Type B pancreatic cell (in vitro differentiated cells): ENCODE results near the gene KCNN1. TPM values are rescaled to one million over a fixed set of nuclear protein-coding genes. Genes with fewer than 3 reads are reported as not detected.

ENCODE experiments used
- DNase-seq: peaks from one replicate; pipeline ENCODE4 v3.0.0; 2021; ENCODE audit warnings: mixed read lengths; ENCODE audit not compliant: unreplicated experiment; ENCODE audit errors: extremely low spot score
- H3K27ac Mint-ChIP-seq: 2 replicates; pipeline ENCODE4 v1.8.0; 2021; ENCODE audit warnings: mild to moderate bottlenecking, mixed read lengths
- H3K27me3 Mint-ChIP-seq: 2 replicates; pipeline ENCODE4 v1.8.0; 2021; ENCODE audit warnings: mixed read lengths
- H3K36me3 Mint-ChIP-seq: 2 replicates; pipeline ENCODE4 v1.8.0; 2021; ENCODE audit warnings: mixed read lengths
- H3K4me1 Mint-ChIP-seq: one replicate; pipeline ENCODE4 v1.8.0; 2021; ENCODE audit warnings: mixed read lengths; ENCODE audit not compliant: unreplicated experiment
- H3K4me3 Mint-ChIP-seq: 2 replicates; pipeline ENCODE4 v1.8.0; 2021; ENCODE audit warnings: mild to moderate bottlenecking, mixed read lengths
- H3K9me3 Mint-ChIP-seq: 2 replicates; pipeline ENCODE4 v1.8.0; 2021; ENCODE audit warnings: mixed read lengths
- total RNA-seq: library from RNA; stranded (reverse); gene quantifications from 2 replicates; pipeline ENCODE4 v1.2.1, GENCODE V29; 2021; ENCODE audit warnings: low replicate concordance
- TF ChIP-seq, protein P1 (sequence below): fragments of 200-600 bp; sonication (generic); conservative IDR thresholded peaks from 2 replicates; pipeline ENCODE4 v1.5.0; 2021; ENCODE audit warnings: antibody characterized with exemption, mild to moderate bottlenecking

KCNN1 gene
- total RNA-seq, 1 donor from 2014 or later, result 13.4 TPM

DNA sequence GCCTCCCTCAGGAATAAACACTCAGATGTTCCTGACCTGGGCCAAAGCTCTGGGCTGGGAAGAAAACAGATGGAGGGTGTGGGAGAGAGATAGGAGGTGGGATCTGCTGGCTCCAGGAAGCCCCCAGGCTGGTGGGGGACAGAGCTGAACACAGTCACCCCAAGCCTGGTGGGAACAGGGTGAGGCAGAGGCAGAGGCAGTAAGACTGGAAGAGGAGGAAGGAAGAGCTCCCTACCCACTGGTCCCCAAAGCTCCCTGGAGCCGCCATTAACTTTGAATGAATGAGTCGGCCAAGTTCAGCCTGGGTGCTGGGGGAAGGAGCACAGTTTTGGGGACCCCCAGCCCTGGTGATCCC, 801 bp upstream of the KCNN1 start:
- no peaks in the 10 kb centered on the region for H3K9me3 Mint-ChIP-seq
- H3K36me3 Mint-ChIP-seq, result no peaks in the 10 kb centered on the region
- no peaks in the 10 kb centered on the region for H3K4me1 Mint-ChIP-seq
- peak overlapping the region; percentile 88 for H3K4me3 Mint-ChIP-seq
- peak overlapping the region; percentile 53 for H3K27ac Mint-ChIP-seq
- TF ChIP-seq, protein P1, sequence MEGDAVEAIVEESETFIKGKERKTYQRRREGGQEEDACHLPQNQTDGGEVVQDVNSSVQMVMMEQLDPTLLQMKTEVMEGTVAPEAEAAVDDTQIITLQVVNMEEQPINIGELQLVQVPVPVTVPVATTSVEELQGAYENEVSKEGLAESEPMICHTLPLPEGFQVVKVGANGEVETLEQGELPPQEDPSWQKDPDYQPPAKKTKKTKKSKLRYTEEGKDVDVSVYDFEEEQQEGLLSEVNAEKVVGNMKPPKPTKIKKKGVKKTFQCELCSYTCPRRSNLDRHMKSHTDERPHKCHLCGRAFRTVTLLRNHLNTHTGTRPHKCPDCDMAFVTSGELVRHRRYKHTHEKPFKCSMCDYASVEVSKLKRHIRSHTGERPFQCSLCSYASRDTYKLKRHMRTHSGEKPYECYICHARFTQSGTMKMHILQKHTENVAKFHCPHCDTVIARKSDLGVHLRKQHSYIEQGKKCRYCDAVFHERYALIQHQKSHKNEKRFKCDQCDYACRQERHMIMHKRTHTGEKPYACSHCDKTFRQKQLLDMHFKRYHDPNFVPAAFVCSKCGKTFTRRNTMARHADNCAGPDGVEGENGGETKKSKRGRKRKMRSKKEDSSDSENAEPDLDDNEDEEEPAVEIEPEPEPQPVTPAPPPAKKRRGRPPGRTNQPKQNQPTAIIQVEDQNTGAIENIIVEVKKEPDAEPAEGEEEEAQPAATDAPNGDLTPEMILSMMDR, result no peak
- peaks cover 21% of the 10 kb centered on the region for H3K27me3 Mint-ChIP-seq
- DNase-seq, result no peak

- H3K9me3 Mint-ChIP-seq, result no peaks in the 10 kb centered on the region
- no peak for DNase-seq
- H3K27ac Mint-ChIP-seq, result peak overlapping the region; percentile 43
- TF ChIP-seq, protein P1, result no peak
- no peaks in the 10 kb centered on the region for H3K4me1 Mint-ChIP-seq
- H3K27me3 Mint-ChIP-seq, result peaks cover 21% of the 10 kb centered on the region
- peak overlapping the region; percentile 89 for H3K4me3 Mint-ChIP-seq
- no peaks in the 10 kb centered on the region for H3K36me3 Mint-ChIP-seq
These were observed 547 bp downstream of the KCNN1 start for GRCh38 chr19:17967257-17968051.

DNA sequence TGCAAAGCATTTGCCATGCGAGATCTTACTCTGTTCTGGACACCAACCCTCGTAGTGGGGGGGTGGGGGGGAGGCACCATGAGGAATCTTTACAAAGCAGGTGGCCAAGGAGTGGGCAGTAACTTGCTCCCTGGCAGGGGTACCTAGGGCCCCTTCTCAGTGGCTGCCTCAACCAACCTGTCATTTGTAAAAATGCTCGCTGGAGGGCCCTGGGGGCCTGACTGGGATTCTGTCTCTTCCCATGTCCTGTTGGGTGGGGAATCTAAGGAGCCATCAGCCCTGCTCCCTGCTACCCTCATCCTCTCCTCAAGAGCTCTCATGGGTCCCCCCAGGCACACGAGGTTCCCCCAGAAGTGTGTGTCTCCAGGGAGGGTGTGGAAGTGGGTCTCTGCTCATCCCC, 1.5 kb downstream of the KCNN1 start:
- Mint-ChIP-seq H3K9me3 (no peaks in the 10 kb centered on the region), H3K4me3 (no peak overlapping the region), H3K27ac (no peak overlapping the region), H3K4me1 (no peaks in the 10 kb centered on the region), H3K27me3 (peaks cover 21% of the 10 kb centered on the region), H3K36me3 (peaks cover 3% of the 10 kb centered on the region)
- TF ChIP-seq, protein P1, result no peak
- no peak for DNase-seq

DNA sequence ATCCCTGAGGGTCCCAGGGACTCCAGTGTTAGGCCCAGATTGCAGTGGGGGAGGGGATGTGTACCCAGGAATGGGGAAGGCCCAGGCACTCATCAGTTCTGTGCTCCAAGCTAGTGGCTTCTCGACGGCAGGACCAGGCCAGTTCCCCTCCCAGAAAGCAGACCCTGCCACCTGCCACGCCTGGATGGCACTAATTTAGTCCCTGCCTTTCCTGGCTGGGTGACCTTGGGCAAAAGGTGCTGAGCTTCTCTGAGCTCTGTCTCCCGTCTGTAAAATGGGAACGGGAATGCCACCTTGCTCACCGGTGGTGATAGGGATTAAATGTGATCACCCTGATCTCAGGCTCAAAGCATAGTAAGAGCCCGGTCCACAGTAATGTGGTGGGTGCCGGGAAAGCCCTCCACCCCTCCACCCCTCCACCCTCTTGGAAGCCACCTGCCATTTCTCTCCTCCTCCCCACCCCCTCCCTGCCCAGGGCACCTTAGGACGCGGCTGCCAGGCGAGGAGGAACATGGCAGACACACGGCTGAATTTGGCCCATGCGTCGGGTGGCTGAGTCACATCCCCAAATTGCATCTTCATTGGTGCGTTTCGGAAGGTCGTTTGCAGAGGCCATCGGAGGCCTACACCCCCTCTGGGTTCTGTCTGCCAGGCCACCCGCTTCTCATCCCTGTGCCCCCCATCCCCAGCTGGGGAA, 2.3 kb downstream of the KCNN1 start:
- Mint-ChIP-seq H3K27ac (no peak overlapping the region), H3K4me3 (no peak overlapping the region), H3K9me3 (no peaks in the 10 kb centered on the region), H3K4me1 (no peaks in the 10 kb centered on the region), H3K36me3 (peaks cover 3% of the 10 kb centered on the region), H3K27me3 (peaks cover 21% of the 10 kb centered on the region)
- DNase-seq, result no peak
- TF ChIP-seq, protein P1, result no peak

- TF ChIP-seq, protein P1, result no peak
- no peak for DNase-seq
- Mint-ChIP-seq H3K27me3 (peaks cover 2% of the 10 kb centered on the region), H3K9me3 (no peaks in the 10 kb centered on the region), H3K4me3 (no peak overlapping the region), H3K4me1 (no peaks in the 10 kb centered on the region), H3K27ac (no peak overlapping the region), H3K36me3 (peaks cover 3% of the 10 kb centered on the region)
These were observed 5.3 kb downstream of the KCNN1 start for GRCh38 chr19:17972230-17972629.
